ELF-1 (cell line): ENCODE data around the gene RPS15A.

ENCODE experiments used
- DNase-seq: peaks from one replicate; pipeline ENCODE4 v3.0.0-alpha.2; 2016; ENCODE audit warnings: low read depth, low spot score

RPS15A gene

GRCh38 chr16:18789850-18790706 is at the start of gene RPS15A:
TSS of gene RPS15A (minus strand) at chr16:18790334. CDS start at chr16:18789113, 1,221 bp downstream.
- DNase-seq: peak; percentile 98

DNA sequence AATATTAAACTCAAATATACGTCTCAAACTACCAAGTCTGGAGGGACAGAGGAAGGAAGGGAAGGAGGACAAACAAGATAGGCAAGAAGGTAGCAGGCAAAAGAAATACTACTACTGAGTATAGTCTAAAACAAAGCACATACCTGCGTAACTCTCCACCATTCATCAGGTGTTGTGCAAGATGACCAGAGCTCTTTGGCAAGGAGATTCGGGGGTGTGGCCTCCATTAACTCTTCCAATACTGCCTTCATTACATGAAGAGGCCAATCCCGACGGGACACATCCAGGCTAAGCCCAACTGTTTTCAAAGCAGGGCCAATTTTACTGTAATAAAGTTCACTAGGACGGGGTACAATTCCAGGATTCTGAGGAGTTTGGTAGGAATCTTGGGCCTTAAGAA is 49.4 kb upstream of the RPS15A start:
- peak; percentile 26 for DNase-seq

GRCh38 chr16:18836702-18837101 is 46.6 kb upstream of the RPS15A start:
- DNase-seq: no peak

DNA sequence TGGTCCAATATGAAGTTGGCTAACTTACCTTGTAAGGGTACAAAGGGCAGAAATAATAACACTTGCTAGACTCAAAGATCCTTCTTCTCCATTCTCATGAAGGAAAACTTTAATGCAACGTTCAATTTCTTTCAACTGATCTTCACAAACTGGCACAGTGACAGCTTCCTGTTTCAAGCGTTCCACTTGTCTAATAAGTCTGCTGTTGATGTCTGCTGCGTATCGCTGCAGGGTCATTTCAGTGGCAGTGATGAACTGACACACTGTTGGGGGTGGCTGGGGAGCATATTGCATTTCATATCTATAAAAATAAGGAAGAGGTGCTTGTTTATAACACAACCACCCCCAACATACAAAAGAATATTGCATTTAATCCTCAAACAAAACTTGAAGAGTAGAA is 44.7 kb upstream of the RPS15A start:
- no peak for DNase-seq

GRCh38 chr16:18833707-18834505 is 43.8 kb upstream of the RPS15A start:
- no peak for DNase-seq

DNA sequence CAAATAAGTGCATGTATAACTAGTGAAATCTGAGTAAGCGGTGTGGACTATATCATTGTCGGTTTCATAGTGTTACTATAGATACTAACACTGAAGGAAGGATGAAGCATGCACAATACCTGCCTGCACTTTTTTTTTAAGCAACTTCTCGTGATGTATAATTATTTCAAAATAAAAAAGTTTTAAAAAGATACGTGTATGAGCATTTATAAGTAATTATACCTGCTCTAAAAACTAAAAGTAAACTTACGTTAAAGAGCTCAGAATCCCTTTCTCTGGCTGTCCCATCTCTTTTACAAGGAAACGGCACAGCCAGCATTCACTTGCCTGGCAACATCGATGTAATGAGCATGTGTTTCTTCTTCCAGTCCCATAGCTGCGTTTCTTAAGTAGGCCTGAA is 42.5 kb upstream of the RPS15A start:
- no peak for DNase-seq

DNA sequence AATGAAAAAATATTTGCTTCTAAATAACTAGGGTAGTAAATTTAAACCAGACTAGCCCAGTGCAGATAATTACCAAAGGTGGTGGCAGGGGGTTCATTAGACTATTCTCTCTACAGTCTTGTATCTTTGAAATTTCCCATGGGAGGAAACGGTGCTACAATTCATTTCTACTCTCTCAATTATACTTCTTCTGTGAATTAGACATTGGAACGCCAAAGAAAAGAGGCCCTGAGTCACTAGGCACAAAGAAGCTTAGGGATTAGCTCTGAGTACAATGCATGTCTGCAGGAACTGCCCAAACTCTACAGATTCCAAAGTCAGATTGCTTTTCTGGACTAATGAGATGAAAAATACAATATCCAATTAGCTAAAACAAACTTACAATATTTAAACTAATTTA is 41.9 kb upstream of the RPS15A start:
- no peak for DNase-seq

DNA sequence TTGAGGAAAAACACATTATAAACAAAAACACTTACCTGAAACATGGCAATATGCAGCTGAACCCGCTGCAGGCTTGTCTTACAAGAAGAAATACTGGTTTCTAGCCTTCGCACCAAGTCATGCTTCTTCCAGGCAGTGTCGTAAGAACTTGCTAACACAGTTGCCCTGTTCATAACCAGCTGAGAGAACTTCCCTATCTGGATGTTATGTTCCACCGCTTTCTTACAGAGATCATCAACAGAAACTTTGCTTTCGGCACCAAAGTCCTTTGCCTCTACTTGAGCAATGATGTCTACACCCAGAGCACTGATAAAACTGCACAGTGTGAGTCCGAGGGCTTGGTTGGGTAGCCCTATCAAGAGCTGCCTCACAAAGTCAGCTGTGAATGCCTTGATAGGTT is 39.1 kb upstream of the RPS15A start:
- no peak for DNase-seq

GRCh38 chr16:18827890-18828289 is 37.8 kb upstream of the RPS15A start:
- no peak for DNase-seq

- no peak for DNase-seq
Measured at GRCh38 chr16:18816286-18816685, 26.2 kb upstream of the RPS15A start.

- no peak for DNase-seq
Measured at GRCh38 chr16:18811925-18812324, 21.8 kb upstream of the RPS15A start.

- no peak for DNase-seq
Measured at GRCh38 chr16:18809165-18809564, 19.0 kb upstream of the RPS15A start.

DNA sequence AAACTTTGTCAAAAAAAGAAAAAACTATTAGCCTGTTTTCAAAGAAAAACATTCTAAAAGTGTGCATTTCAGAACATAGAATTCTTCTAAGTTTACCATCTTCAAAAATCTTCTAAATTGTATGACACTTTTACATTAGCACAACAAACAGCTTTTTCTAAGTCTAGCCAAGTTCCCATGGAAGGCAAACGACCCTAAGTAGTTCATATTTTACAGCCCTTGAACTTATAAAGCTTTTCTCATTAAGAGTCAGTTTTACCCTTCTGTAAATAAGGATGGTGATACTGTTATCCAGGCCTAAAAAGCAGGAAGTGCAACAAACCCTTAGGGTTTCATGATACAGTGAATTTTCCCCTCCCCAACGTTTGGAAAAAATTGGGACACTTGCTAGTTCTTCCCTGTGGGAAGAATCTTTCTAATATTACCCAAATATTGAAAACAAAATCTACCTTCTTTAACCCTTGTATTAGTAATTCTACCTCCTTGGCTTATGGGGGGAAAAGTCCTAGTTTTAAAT is 15.2 kb upstream of the RPS15A start:
- no peak for DNase-seq

GRCh38 chr16:18804540-18804939 is 14.4 kb upstream of the RPS15A start:
- no peak for DNase-seq

- no peak for DNase-seq
Measured at GRCh38 chr16:18803569-18804462, 13.7 kb upstream of the RPS15A start.

DNA sequence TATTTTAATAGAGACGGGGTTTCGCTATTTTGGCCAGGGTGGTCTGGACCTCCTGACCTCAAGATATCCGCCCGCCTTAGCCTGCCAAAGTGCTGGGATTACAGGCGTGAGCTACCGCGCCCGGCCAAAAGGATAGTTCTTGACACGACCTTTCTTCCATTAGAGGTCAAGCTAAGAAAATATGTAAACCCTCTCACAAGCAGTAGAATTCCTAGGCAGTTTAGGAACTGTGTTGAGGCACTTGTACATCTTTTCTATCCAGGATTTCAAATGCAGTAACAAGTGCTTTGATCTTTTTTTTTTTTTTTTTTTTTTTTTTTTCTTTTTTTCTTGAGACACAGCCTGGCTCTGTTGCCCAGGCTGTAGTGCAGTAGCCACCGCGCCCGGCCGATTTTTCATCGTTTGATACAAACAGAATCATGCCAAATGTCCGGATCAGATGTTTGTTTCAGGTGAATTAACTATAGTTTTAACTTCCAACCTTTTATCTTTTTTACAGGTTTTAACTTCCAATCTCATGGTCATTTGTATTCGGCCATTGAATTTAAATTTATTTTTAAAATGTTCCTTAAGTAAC is 12.7 kb upstream of the RPS15A start:
- DNase-seq: no peak

GRCh38 chr16:18801145-18801972 is 11.2 kb upstream of the RPS15A start, which contains the start of gene ARL6IP1:
TSS of gene ARL6IP1 (minus strand) at chr16:18801549. CDS start at chr16:18801466, 83 bp downstream.
- DNase-seq: peak; percentile 100

DNA sequence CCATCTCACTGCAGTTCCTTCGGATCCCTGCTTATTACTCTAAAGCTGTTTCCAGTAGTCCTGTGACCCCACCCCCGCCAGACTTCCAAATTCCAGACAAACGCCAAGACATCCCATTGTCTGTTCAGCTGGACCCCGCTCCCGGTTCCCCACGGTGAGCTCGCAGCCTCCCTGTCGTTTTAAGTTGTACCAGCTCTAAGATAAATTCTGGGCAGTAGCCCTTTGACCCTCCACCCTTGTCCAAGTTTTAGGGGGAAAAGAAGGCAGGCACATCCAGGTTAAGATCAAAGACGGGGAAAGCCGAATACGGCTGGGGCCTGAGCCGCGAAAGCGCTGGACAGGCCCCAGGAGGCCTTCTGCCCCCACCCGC is 10.6 kb upstream of the RPS15A start:
- DNase-seq: peak; percentile 58

DNA sequence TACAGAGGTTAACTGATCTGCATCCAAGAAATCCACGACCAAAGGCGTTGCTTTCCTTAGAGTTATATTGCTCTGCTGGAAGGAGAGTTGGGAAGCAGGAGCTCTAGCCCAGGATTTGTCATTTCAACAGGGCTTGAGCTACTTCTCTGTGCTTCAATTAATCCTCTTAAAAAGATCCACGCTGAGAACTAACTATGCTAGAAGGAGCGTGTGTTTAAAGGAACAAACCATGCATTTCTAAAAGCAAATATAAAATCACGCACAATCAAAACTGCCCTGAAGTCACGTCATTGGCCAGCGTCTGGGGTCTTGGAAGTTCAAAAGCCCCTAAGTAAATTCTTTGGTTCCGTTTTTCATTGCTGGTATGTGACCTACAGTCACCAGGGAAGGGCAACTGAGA is 10.2 kb upstream of the RPS15A start:
- DNase-seq: no peak

DNA sequence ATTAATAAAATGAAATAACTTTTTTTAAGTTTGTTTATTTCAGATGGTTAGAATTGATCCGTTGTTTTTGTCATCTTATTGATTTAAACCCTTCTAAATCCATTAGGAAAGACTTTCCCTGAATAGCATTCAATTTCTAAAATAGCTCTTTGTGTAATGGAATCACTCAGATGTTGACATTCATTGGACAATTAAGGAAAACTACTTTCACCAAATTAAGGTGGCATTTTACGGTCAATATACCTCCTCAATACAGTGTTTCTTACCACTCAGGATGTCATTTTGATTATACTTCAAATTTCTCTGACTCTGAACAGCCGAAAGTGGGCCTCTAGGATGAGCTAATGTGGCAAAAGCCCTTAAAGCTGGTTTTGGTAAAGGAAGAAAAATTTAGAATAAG is 9.4 kb upstream of the RPS15A start:
- DNase-seq: no peak
